Measurements from ENCODE around the gene GNAT3.

GNAT3 gene

GRCh38 chr7:80415114-80415513, 96.8 kb downstream of the GNAT3 start:
- no peak for DNase-seq

GRCh38 chr7:80414331-80414730, 97.5 kb downstream of the GNAT3 start:
- DNase-seq: no peak

- no peak for DNase-seq
Observed at GRCh38 chr7:80413383-80413945, 98.4 kb downstream of the GNAT3 start.

- DNase-seq: no peak
Observed at GRCh38 chr7:80412842-80413241, 99.0 kb downstream of the GNAT3 start.

- DNase-seq: no peak
Observed at GRCh38 chr7:80411621-80412020, 100.2 kb downstream of the GNAT3 start.

- DNase-seq: no peak
Observed at GRCh38 chr7:80410081-80410480, 101.8 kb downstream of the GNAT3 start.
